ENCODE measurements around the gene NEO1. TPM values are rescaled to one million over a fixed set of nuclear protein-coding genes. Genes with fewer than 3 reads are reported as not detected.

Gene NEO1
- polyA plus RNA-seq, 1 donor from 2014 or later, result 57.0 TPM

- H3K9ac ChIP-seq (ENCODE audit: low read length), result no peak overlapping the region
- no peaks in the 10 kb centered on the region for H4K20me1 ChIP-seq (ENCODE audit: insufficient read depth)
- H3K36me3 ChIP-seq (ENCODE audit: insufficient read depth, low read length), result peaks cover 8% of the 10 kb centered on the region
- no peak overlapping the region for H3K4me2 ChIP-seq (ENCODE audit: low read length)
- H3K9me2 ChIP-seq (ENCODE audit: insufficient read depth, low read length), result no peaks in the 10 kb centered on the region
- no peak overlapping the region for H3K27ac ChIP-seq (ENCODE audit: low read length)
- no peaks in the 10 kb centered on the region for H3F3A ChIP-seq (ENCODE audit: insufficient read depth, low read length, poor library complexity, severe bottlenecking)
- H3K79me2 ChIP-seq (replicated peaks; ENCODE audit: insufficient read depth, low read length), result no peaks in the 10 kb centered on the region
- no peaks in the 10 kb centered on the region for H3K9me3 ChIP-seq (ENCODE audit: low read length)
- no peaks in the 10 kb centered on the region for H3K27me3 ChIP-seq (ENCODE audit: insufficient read depth, low read depth, low read length)
- H2AFZ ChIP-seq (ENCODE audit: low read depth, low read length), result no peak overlapping the region
- no peak overlapping the region for H3K4me3 ChIP-seq (ENCODE audit: low read length)
- TF ChIP-seq CTCF (IDR thresholded peaks at IDR 0.05; ENCODE audit: poor library complexity, severe bottlenecking) (no peak), TAF1 (IDR thresholded peaks at IDR 0.05; ENCODE audit: low read depth) (no peak), EP300 (conservative IDR thresholded peaks at IDR 0.05; ENCODE audit: poor library complexity, severe bottlenecking) (no peak), POLR2AphosphoS5 (IDR thresholded peaks at IDR 0.05) (no peak), SMC3 (conservative IDR thresholded peaks at IDR 0.05; ENCODE audit: poor library complexity) (no peak), EZH2 (IDR thresholded peaks at IDR 0.05; ENCODE audit: borderline replicate concordance, insufficient read depth, low read length, poor library complexity, severe bottlenecking) (no peak), RAD21 (conservative IDR thresholded peaks at IDR 0.05) (no peak), MXI1 (conservative IDR thresholded peaks at IDR 0.05; ENCODE audit: poor library complexity, severe bottlenecking) (no peak), REST (IDR thresholded peaks at IDR 0.05; ENCODE audit: borderline replicate concordance) (no peak)
These were observed 181.4 kb downstream of the NEO1 start for GRCh38 chr15:73233623-73234022.

- Histone ChIP-seq H2AFZ (ENCODE audit: low read depth, low read length) (no peak overlapping the region), H3K9me2 (ENCODE audit: insufficient read depth, low read length) (no peaks in the 10 kb centered on the region), H4K20me1 (ENCODE audit: insufficient read depth) (no peaks in the 10 kb centered on the region), H3K27ac (ENCODE audit: low read length) (no peak overlapping the region), H3K36me3 (ENCODE audit: insufficient read depth, low read length) (no peaks in the 10 kb centered on the region), H3K4me3 (ENCODE audit: low read length) (no peak overlapping the region), H3F3A (ENCODE audit: insufficient read depth, low read length, poor library complexity, severe bottlenecking) (no peaks in the 10 kb centered on the region), H3K4me2 (ENCODE audit: low read length) (no peak overlapping the region), H3K9ac (ENCODE audit: low read length) (no peak overlapping the region), H3K9me3 (ENCODE audit: low read length) (no peaks in the 10 kb centered on the region), H3K79me2 (replicated peaks; ENCODE audit: insufficient read depth, low read length) (no peaks in the 10 kb centered on the region), H3K27me3 (ENCODE audit: insufficient read depth, low read depth, low read length) (no peaks in the 10 kb centered on the region)
- TF ChIP-seq POLR2AphosphoS5 (IDR thresholded peaks at IDR 0.05) (no peak), REST (IDR thresholded peaks at IDR 0.05; ENCODE audit: borderline replicate concordance) (no peak), EZH2 (IDR thresholded peaks at IDR 0.05; ENCODE audit: borderline replicate concordance, insufficient read depth, low read length, poor library complexity, severe bottlenecking) (no peak), SMC3 (conservative IDR thresholded peaks at IDR 0.05; ENCODE audit: poor library complexity) (no peak), EP300 (conservative IDR thresholded peaks at IDR 0.05; ENCODE audit: poor library complexity, severe bottlenecking) (no peak), MXI1 (conservative IDR thresholded peaks at IDR 0.05; ENCODE audit: poor library complexity, severe bottlenecking) (no peak), TAF1 (IDR thresholded peaks at IDR 0.05; ENCODE audit: low read depth) (no peak), CTCF (IDR thresholded peaks at IDR 0.05; ENCODE audit: poor library complexity, severe bottlenecking) (no peak), RAD21 (conservative IDR thresholded peaks at IDR 0.05) (no peak)
These were observed 185.6 kb downstream of the NEO1 start for GRCh38 chr15:73237910-73238309.

Measured in neural cell (in vitro differentiated cells).